OCI-LY3 (cell line): ENCODE measurements around the gene DNAJC6.

Source experiments
- H2AFZ ChIP-seq: fragments of 200-600, 300-600 bp; shearing (Covaris generic); 2 replicates; pipeline ENCODE4 v1.6.0; 2014; ENCODE audit warnings: antibody characterized with exemption, low read depth, low read length
- H3K27ac ChIP-seq: fragments of 200-600, 300-600 bp; sonication (generic); 2 replicates; pipeline ENCODE4 v1.5.1; 2014; ENCODE audit warnings: mild to moderate bottlenecking, low read length, moderate library complexity, mixed read lengths
- H3K27me3 ChIP-seq: fragments of 200-600, 300-600 bp; sonication (generic); 2 replicates; pipeline ENCODE4 v1.6.1; 2014; ENCODE audit warnings: low read depth, low read length, mixed read lengths
- H3K36me3 ChIP-seq: fragments of 200-600, 300-600 bp; sonication (generic); replicated peaks from 2 replicates; pipeline ENCODE3; 2014; ENCODE audit warnings: low read depth, low read length, mixed read lengths
- H3K4me1 ChIP-seq: fragments of 300-600, 200-600 bp; sonication (generic); 2 replicates; pipeline ENCODE4 v1.6.1; 2014; ENCODE audit warnings: low read length, mixed read lengths
- H3K4me2 ChIP-seq: fragments of 200-600, 300-600 bp; sonication (generic); 2 replicates; pipeline ENCODE4 v1.6.1; 2014; ENCODE audit warnings: low read length, mixed read lengths
- H3K4me3 ChIP-seq: fragments of 300-600, 200-600 bp; sonication (generic); 2 replicates; pipeline ENCODE4 v1.5.1; 2014; ENCODE audit warnings: antibody characterized with exemption, mild to moderate bottlenecking, low read length, moderate library complexity
- H3K79me2 ChIP-seq: fragments of 300-600, 200-600 bp; shearing (Covaris generic); 2 replicates; pipeline ENCODE4 v1.6.1; 2014; ENCODE audit warnings: mild to moderate bottlenecking, low read length, mixed read lengths
- H3K9ac ChIP-seq: fragments of 300-600, 200-600 bp; shearing (Covaris generic); 2 replicates; pipeline ENCODE4 v1.6.0; 2014; ENCODE audit warnings: mild to moderate bottlenecking, low read length, moderate library complexity
- H3K9me3 ChIP-seq: fragments of 200-600, 300-600 bp; shearing (Covaris generic); 2 replicates; pipeline ENCODE4 v1.6.1; 2014; ENCODE audit warnings: low read length, mixed read lengths; ENCODE audit not compliant: insufficient read depth
- H4K20me1 ChIP-seq: fragments of 200-600, 300-600 bp; sonication (generic); 2 replicates; pipeline ENCODE4 v1.6.1; 2016; ENCODE audit warnings: low read length, mixed read lengths; ENCODE audit not compliant: insufficient read depth
- EZH2phosphoT487 ChIP-seq: fragments of 200-600 bp; shearing (Covaris generic); IDR thresholded peaks from 2 replicates; pipeline ENCODE4 v1.6.1; 2018; ENCODE audit warnings: antibody characterized with exemption, mixed run types, low read depth
- TF ChIP-seq, protein P1 (sequence below): fragments of 200-600, 300-600 bp; sonication (generic); IDR thresholded peaks from 2 replicates; pipeline ENCODE4 v1.5.1; 2014; ENCODE audit warnings: antibody characterized with exemption, low read length, low read depth

The DNAJC6 gene

DNA sequence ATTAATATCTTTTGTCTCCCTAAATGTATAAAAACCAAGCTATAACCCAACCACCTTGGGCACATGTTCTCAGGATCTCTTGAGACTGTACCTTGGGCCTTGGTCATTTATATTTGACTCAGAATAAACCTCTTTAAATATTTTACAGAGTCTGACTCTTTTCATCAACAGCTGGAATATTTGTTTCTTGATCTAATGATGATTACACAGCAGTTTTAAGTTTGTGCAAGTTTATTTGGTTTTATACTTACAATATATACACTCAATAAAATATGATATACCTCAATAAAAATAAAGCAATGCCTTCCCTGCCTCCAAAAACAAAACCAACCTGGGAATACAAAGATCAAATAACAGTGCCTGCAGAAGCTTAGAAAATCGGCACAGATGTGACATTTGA is 133.1 kb downstream of the DNAJC6 start:
- H3K79me2 ChIP-seq, result no peaks in the 10 kb centered on the region
- H4K20me1 ChIP-seq, result no peaks in the 10 kb centered on the region
- no peak overlapping the region for H3K4me2 ChIP-seq
- TF ChIP-seq, protein P1, sequence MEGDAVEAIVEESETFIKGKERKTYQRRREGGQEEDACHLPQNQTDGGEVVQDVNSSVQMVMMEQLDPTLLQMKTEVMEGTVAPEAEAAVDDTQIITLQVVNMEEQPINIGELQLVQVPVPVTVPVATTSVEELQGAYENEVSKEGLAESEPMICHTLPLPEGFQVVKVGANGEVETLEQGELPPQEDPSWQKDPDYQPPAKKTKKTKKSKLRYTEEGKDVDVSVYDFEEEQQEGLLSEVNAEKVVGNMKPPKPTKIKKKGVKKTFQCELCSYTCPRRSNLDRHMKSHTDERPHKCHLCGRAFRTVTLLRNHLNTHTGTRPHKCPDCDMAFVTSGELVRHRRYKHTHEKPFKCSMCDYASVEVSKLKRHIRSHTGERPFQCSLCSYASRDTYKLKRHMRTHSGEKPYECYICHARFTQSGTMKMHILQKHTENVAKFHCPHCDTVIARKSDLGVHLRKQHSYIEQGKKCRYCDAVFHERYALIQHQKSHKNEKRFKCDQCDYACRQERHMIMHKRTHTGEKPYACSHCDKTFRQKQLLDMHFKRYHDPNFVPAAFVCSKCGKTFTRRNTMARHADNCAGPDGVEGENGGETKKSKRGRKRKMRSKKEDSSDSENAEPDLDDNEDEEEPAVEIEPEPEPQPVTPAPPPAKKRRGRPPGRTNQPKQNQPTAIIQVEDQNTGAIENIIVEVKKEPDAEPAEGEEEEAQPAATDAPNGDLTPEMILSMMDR, result no peak
- no peak for TF ChIP-seq EZH2phosphoT487
- H3K9me3 ChIP-seq, result no peaks in the 10 kb centered on the region
- H3K27ac ChIP-seq, result no peak overlapping the region
- no peaks in the 10 kb centered on the region for H3K4me1 ChIP-seq
- H2AFZ ChIP-seq, result no peak overlapping the region
- H3K9ac ChIP-seq, result no peak overlapping the region
- no peaks in the 10 kb centered on the region for H3K36me3 ChIP-seq
- H3K27me3 ChIP-seq, result no peaks in the 10 kb centered on the region
- H3K4me3 ChIP-seq, result no peak overlapping the region

DNA sequence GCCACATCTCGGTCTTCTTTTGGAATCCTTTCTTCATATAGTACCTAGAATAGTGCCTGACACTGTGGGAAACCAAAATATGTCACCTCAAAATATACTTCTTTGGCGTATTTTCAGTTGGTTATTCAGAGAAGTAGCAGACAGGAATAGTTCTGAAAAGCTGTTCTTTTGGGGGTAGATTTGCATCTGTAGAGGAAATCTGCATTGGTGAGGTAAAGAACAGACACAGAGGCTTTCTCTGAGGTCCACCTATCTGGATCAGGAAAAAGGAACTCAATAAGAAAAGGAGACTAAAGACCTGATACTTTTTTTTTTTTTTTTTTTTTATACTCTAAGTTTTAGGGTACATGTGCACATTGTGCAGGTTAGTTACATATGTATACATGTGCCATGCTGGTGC is 134.3 kb downstream of the DNAJC6 start:
- Histone ChIP-seq H3K4me3 (no peak overlapping the region), H3K36me3 (no peaks in the 10 kb centered on the region), H3K9ac (no peak overlapping the region), H3K79me2 (no peaks in the 10 kb centered on the region), H2AFZ (no peak overlapping the region), H3K27ac (no peak overlapping the region), H3K4me2 (no peak overlapping the region), H3K27me3 (no peaks in the 10 kb centered on the region), H3K4me1 (no peaks in the 10 kb centered on the region), H4K20me1 (no peaks in the 10 kb centered on the region), H3K9me3 (no peaks in the 10 kb centered on the region)
- no peak for TF ChIP-seq EZH2phosphoT487
- TF ChIP-seq, protein P1, result no peak

DNA sequence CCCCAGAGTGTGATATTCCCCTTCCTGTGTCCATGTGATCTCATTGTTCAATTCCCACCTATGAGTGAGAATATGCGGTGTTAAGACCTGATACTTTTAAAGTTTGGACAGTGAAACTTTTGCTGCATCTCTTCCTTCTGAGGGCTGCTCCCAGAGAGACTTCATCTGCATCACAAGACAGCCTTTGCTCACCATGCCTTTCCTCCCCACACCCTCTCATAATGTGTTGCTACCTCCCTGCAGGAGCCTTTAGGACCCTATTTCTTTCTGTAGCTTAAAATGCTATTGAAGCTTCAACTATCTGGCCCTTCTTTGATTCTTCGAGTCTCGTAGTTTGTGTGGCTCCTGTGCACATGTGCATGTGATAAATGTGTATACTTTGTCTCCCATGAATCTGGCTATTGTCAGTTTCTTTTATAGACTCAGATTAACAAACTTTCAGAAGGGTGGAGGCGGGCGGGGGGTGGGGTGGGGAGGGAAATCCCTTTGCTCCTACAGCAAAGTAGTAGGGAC is 134.8 kb downstream of the DNAJC6 start:
- Histone ChIP-seq H3K27me3 (no peaks in the 10 kb centered on the region), H3K79me2 (no peaks in the 10 kb centered on the region), H2AFZ (no peak overlapping the region), H3K36me3 (no peaks in the 10 kb centered on the region), H3K4me1 (no peaks in the 10 kb centered on the region), H3K9me3 (no peaks in the 10 kb centered on the region), H4K20me1 (no peaks in the 10 kb centered on the region), H3K27ac (no peak overlapping the region), H3K9ac (no peak overlapping the region), H3K4me2 (no peak overlapping the region), H3K4me3 (no peak overlapping the region)
- TF ChIP-seq, protein P1, result no peak
- no peak for TF ChIP-seq EZH2phosphoT487

DNA sequence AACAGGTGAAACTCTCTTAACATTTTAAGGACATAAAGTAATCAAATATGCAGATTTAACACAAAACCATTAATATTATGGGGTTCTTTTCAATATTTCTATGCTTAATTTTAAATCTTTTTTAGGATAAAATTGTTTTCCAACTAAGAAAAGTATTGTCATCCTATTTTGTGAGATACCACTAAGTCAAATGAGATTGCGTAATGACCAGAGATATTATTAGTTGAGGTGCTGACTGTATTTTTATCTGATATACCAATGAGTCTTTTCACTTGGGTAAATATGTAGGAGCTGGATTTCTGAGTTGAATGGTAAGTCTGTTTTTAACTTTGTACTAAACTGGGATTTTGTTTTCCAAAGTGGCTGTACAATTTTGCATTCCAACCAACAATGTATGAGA is 136.5 kb downstream of the DNAJC6 start:
- Histone ChIP-seq H3K4me3 (no peak overlapping the region), H3K27me3 (no peaks in the 10 kb centered on the region), H3K79me2 (no peaks in the 10 kb centered on the region), H3K36me3 (no peaks in the 10 kb centered on the region), H4K20me1 (no peaks in the 10 kb centered on the region), H2AFZ (no peak overlapping the region), H3K9ac (no peak overlapping the region), H3K9me3 (no peaks in the 10 kb centered on the region), H3K4me2 (no peak overlapping the region), H3K4me1 (no peaks in the 10 kb centered on the region), H3K27ac (no peak overlapping the region)
- TF ChIP-seq, protein P1, result no peak
- TF ChIP-seq EZH2phosphoT487, result no peak
